ENCODE measurements around the gene TRAM2.

Gene TRAM2

GRCh38 chr6:52598824-52599190, 21.9 kb upstream of the TRAM2 start:
- no peak overlapping the region for H3K4me3 ChIP-seq (ENCODE audit: control insufficient read depth in 1 of 7, extremely low read depth in 1 of 7, insufficient read depth in 4 of 7, low read depth in 2 of 7, low read length in 6 of 7)
- no peaks in the 10 kb centered on the region for H3K27me3 ChIP-seq (replicated peaks in 2 of 5; ENCODE audit: control insufficient read depth in 4 of 5, insufficient read depth in 5 of 5, low read length in 4 of 5)
- H3K27ac ChIP-seq (ENCODE audit: insufficient read depth in 1 of 2, low read depth in 1 of 2, low read length in 2 of 2, poor library complexity in 1 of 2, severe bottlenecking in 2 of 2) = no peak overlapping the region
- POLR2A ChIA-PET = no interaction called here
- DNase-seq = no peak
- H3K9me3 ChIP-seq (ENCODE audit: control extremely low read depth in 1 of 5, control insufficient read depth in 4 of 5, insufficient read depth in 2 of 5, low read depth in 1 of 5, low read length in 4 of 5) = no peaks in the 10 kb centered on the region
- 100% methylated on average over 1 of the region's 2 CpGs for WGBS (ENCODE audit: insufficient coverage)
- CTCF ChIA-PET = interaction anchor here (0.7 to 5.1 kb wide), 15 partner anchors 11 to 195 kb away, joined by 3 to 31 read pairs (median 4); partner anchors contain the start of genes EFHC1 and TRAM2
- H3K4me1 ChIP-seq (ENCODE audit: control extremely low read depth in 1 of 4, control insufficient read depth in 4 of 4, insufficient read depth in 4 of 4, low read length in 3 of 4) = peaks cover 0 to 19% (median 11%) of the 10 kb centered on the region in 4 experiments
- H3K36me3 ChIP-seq (ENCODE audit: control insufficient read depth in 4 of 4, insufficient read depth in 4 of 4, low read length in 3 of 4) = no peaks in the 10 kb centered on the region

- peaks cover 0 to 14% (median 7%) of the 10 kb centered on the region in 4 experiments for H3K4me1 ChIP-seq (ENCODE audit: control extremely low read depth in 1 of 4, control insufficient read depth in 4 of 4, insufficient read depth in 4 of 4, low read length in 3 of 4)
- no peak overlapping the region for H3K27ac ChIP-seq (ENCODE audit: insufficient read depth in 1 of 2, low read depth in 1 of 2, low read length in 2 of 2, poor library complexity in 1 of 2, severe bottlenecking in 2 of 2)
- CTCF ChIA-PET = interaction anchor here (0.6 to 5.1 kb wide), 23 partner anchors 10 to 208 kb away, joined by 3 to 31 read pairs (median 4); partner anchors contain the start of genes EFHC1 and TRAM2
- no peaks in the 10 kb centered on the region for H3K27me3 ChIP-seq (replicated peaks in 2 of 5; ENCODE audit: control insufficient read depth in 4 of 5, insufficient read depth in 5 of 5, low read length in 4 of 5)
- H3K9me3 ChIP-seq (ENCODE audit: control extremely low read depth in 1 of 5, control insufficient read depth in 4 of 5, insufficient read depth in 2 of 5, low read depth in 1 of 5, low read length in 4 of 5) = no peaks in the 10 kb centered on the region
- POLR2A ChIA-PET = no interaction called here
- H3K4me3 ChIP-seq (ENCODE audit: control insufficient read depth in 1 of 7, extremely low read depth in 1 of 7, insufficient read depth in 4 of 7, low read depth in 2 of 7, low read length in 6 of 7) = no peak overlapping the region
- peak; percentile 80 to 89 (median 86) for DNase-seq
- no peaks in the 10 kb centered on the region for H3K36me3 ChIP-seq (ENCODE audit: control insufficient read depth in 4 of 4, insufficient read depth in 4 of 4, low read length in 3 of 4)
- WGBS (ENCODE audit: insufficient coverage) = 93% methylated on average over 4 of the region's 12 CpGs
Observed at GRCh38 chr6:52598123-52598823, 21.4 kb upstream of the TRAM2 start.

GRCh38 chr6:52597738-52598122, 20.9 kb upstream of the TRAM2 start:
- no peak for DNase-seq
- POLR2A ChIA-PET = no interaction called here
- Histone ChIP-seq H3K36me3 (ENCODE audit: control insufficient read depth in 4 of 4, insufficient read depth in 4 of 4, low read length in 3 of 4) (no peaks in the 10 kb centered on the region), H3K27ac (ENCODE audit: insufficient read depth in 1 of 2, low read depth in 1 of 2, low read length in 2 of 2, poor library complexity in 1 of 2, severe bottlenecking in 2 of 2) (no peak overlapping the region), H3K4me3 (ENCODE audit: control insufficient read depth in 1 of 7, extremely low read depth in 1 of 7, insufficient read depth in 4 of 7, low read depth in 2 of 7, low read length in 6 of 7) (no peak overlapping the region), H3K9me3 (ENCODE audit: control extremely low read depth in 1 of 5, control insufficient read depth in 4 of 5, insufficient read depth in 2 of 5, low read depth in 1 of 5, low read length in 4 of 5) (no peaks in the 10 kb centered on the region), H3K4me1 (ENCODE audit: control extremely low read depth in 1 of 4, control insufficient read depth in 4 of 4, insufficient read depth in 4 of 4, low read length in 3 of 4) (peaks cover 0 to 9% (median 3%) of the 10 kb centered on the region in 4 experiments), H3K27me3 (replicated peaks in 2 of 5; ENCODE audit: control insufficient read depth in 4 of 5, insufficient read depth in 5 of 5, low read length in 4 of 5) (no peaks in the 10 kb centered on the region)
- CTCF ChIA-PET = interaction anchor here (0.6 to 5.1 kb wide), 20 partner anchors 10 to 208 kb away, joined by 3 to 31 read pairs (median 4); partner anchors contain the start of genes EFHC1 and TRAM2

GRCh38 chr6:52596371-52597028, 19.6 kb upstream of the TRAM2 start:
- no peak overlapping the region for H3K4me3 ChIP-seq (ENCODE audit: control insufficient read depth in 1 of 7, extremely low read depth in 1 of 7, insufficient read depth in 4 of 7, low read depth in 2 of 7, low read length in 6 of 7)
- H3K9me3 ChIP-seq (ENCODE audit: control extremely low read depth in 1 of 5, control insufficient read depth in 4 of 5, insufficient read depth in 2 of 5, low read depth in 1 of 5, low read length in 4 of 5) = no peaks in the 10 kb centered on the region
- ChIA-PET CTCF (interaction anchor here (0.6 to 5.1 kb wide), 8 partner anchors 8 to 901 kb away, joined by 3 to 31 read pairs (median 12); partner anchors contain the start of gene TRAM2), POLR2A (no interaction called here)
- no peaks in the 10 kb centered on the region for H3K27me3 ChIP-seq (replicated peaks in 2 of 5; ENCODE audit: control insufficient read depth in 4 of 5, insufficient read depth in 5 of 5, low read length in 4 of 5)
- DNase-seq = no peak
- no peaks in the 10 kb centered on the region for H3K36me3 ChIP-seq (ENCODE audit: control insufficient read depth in 4 of 4, insufficient read depth in 4 of 4, low read length in 3 of 4)
- H3K27ac ChIP-seq (ENCODE audit: insufficient read depth in 1 of 2, low read depth in 1 of 2, low read length in 2 of 2, poor library complexity in 1 of 2, severe bottlenecking in 2 of 2) = no peak overlapping the region
- 93% methylated on average over 2 of the region's 2 CpGs for WGBS (ENCODE audit: insufficient coverage)
- H3K4me1 ChIP-seq (ENCODE audit: control extremely low read depth in 1 of 4, control insufficient read depth in 4 of 4, insufficient read depth in 4 of 4, low read length in 3 of 4) = peaks cover 0 to 9% (median 2%) of the 10 kb centered on the region in 4 experiments

- no peaks in the 10 kb centered on the region for H3K27me3 ChIP-seq (replicated peaks in 2 of 5; ENCODE audit: control insufficient read depth in 4 of 5, insufficient read depth in 5 of 5, low read length in 4 of 5)
- peaks cover 0 to 9% (median 2%) of the 10 kb centered on the region in 4 experiments for H3K4me1 ChIP-seq (ENCODE audit: control extremely low read depth in 1 of 4, control insufficient read depth in 4 of 4, insufficient read depth in 4 of 4, low read length in 3 of 4)
- no peaks in the 10 kb centered on the region for H3K9me3 ChIP-seq (ENCODE audit: control extremely low read depth in 1 of 5, control insufficient read depth in 4 of 5, insufficient read depth in 2 of 5, low read depth in 1 of 5, low read length in 4 of 5)
- H3K27ac ChIP-seq (ENCODE audit: insufficient read depth in 1 of 2, low read depth in 1 of 2, low read length in 2 of 2, poor library complexity in 1 of 2, severe bottlenecking in 2 of 2) = no peak overlapping the region
- H3K36me3 ChIP-seq (ENCODE audit: control insufficient read depth in 4 of 4, insufficient read depth in 4 of 4, low read length in 3 of 4) = no peaks in the 10 kb centered on the region
- DNase-seq = no peak
- CTCF ChIA-PET = interaction anchor here (0.6 to 5.1 kb wide), 7 partner anchors 8 to 901 kb away, joined by 3 to 31 read pairs (median 13); partner anchors contain the start of gene TRAM2
- POLR2A ChIA-PET = no interaction called here
- no peak overlapping the region for H3K4me3 ChIP-seq (ENCODE audit: control insufficient read depth in 1 of 7, extremely low read depth in 1 of 7, insufficient read depth in 4 of 7, low read depth in 2 of 7, low read length in 6 of 7)
Observed at GRCh38 chr6:52595796-52596130, 18.9 kb upstream of the TRAM2 start.

GRCh38 chr6:52595000-52595795, 18.3 kb upstream of the TRAM2 start:
- CTCF ChIA-PET = interaction anchor here (0.9 to 5.1 kb wide), 10 partner anchors 7 to 193 kb away, joined by 3 to 31 read pairs (median 6); partner anchors contain the start of gene TRAM2
- no peaks in the 10 kb centered on the region for H3K36me3 ChIP-seq (ENCODE audit: control insufficient read depth in 4 of 4, insufficient read depth in 4 of 4, low read length in 3 of 4)
- WGBS (ENCODE audit: insufficient coverage) = 76% methylated on average over 6 of the region's 7 CpGs
- peaks cover 0 to 9% (median 4%) of the 10 kb centered on the region in 4 experiments for H3K4me1 ChIP-seq (ENCODE audit: control extremely low read depth in 1 of 4, control insufficient read depth in 4 of 4, insufficient read depth in 4 of 4, low read length in 3 of 4)
- no peaks in the 10 kb centered on the region for H3K9me3 ChIP-seq (ENCODE audit: control extremely low read depth in 1 of 5, control insufficient read depth in 4 of 5, insufficient read depth in 2 of 5, low read depth in 1 of 5, low read length in 4 of 5)
- no peaks in the 10 kb centered on the region for H3K27me3 ChIP-seq (replicated peaks in 2 of 5; ENCODE audit: control insufficient read depth in 4 of 5, insufficient read depth in 5 of 5, low read length in 4 of 5)
- DNase-seq = no peak
- no peak overlapping the region for H3K4me3 ChIP-seq (ENCODE audit: control insufficient read depth in 1 of 7, extremely low read depth in 1 of 7, insufficient read depth in 4 of 7, low read depth in 2 of 7, low read length in 6 of 7)
- POLR2A ChIA-PET = interaction anchor here (0.8 kb wide), 1 partner anchor 14 kb away, joined by 5 read pairs; no protein-coding TSS in a partner anchor
- H3K27ac ChIP-seq (ENCODE audit: insufficient read depth in 1 of 2, low read depth in 1 of 2, low read length in 2 of 2, poor library complexity in 1 of 2, severe bottlenecking in 2 of 2) = no peak overlapping the region

All from common myeloid progenitor, CD34-positive (primary cell).